Measurements from ENCODE around the gene CAMKK1.

- TF ChIP-seq CTCF (IDR thresholded peaks at IDR 0.05; ENCODE audit: poor library complexity, severe bottlenecking) (no peak), TAF1 (IDR thresholded peaks at IDR 0.05; ENCODE audit: low read depth) (no peak), MXI1 (conservative IDR thresholded peaks at IDR 0.05; ENCODE audit: poor library complexity, severe bottlenecking) (no peak), POLR2AphosphoS5 (IDR thresholded peaks at IDR 0.05) (no peak), EZH2 (IDR thresholded peaks at IDR 0.05; ENCODE audit: borderline replicate concordance, insufficient read depth, low read length, poor library complexity, severe bottlenecking) (no peak), SMC3 (conservative IDR thresholded peaks at IDR 0.05; ENCODE audit: poor library complexity) (no peak), EP300 (conservative IDR thresholded peaks at IDR 0.05; ENCODE audit: poor library complexity, severe bottlenecking) (no peak), REST (IDR thresholded peaks at IDR 0.05; ENCODE audit: borderline replicate concordance) (no peak)
Measured at GRCh38 chr17:3922765-3923164, 29.9 kb upstream of the CAMKK1 start.
